PC-3 (cell line): Measurements from ENCODE around the gene NTM. TPM values are rescaled to one million over a fixed set of nuclear protein-coding genes. Genes with fewer than 3 reads are reported as not detected.

ENCODE experiments used
- ATAC-seq: fragments of 200-7000 bp; cut with Tn5 transposase; 2 replicates; pipeline ENCODE4 v1.9.1; 2020; ENCODE audit warnings: mild to moderate bottlenecking, moderate library complexity
- BruUV-seq: library from RNA; stranded (reverse); fragments of 400-500 nt; replicated peaks from 2 replicates; lab custom pipeline; 2021; lab: Mats Ljungman, UMichigan
- CTCF ChIA-PET: fragments of 300-600 bp; sonication (Branson Sonifier 250); formaldehyde crosslinking; loops from one replicate; lab custom pipeline; 2022; ENCODE audit warnings: antibody characterized with exemption; lab: Charles Lee
- POLR2A ChIA-PET: fragments of 300-600 bp; sonication (Branson Sonifier 250); formaldehyde crosslinking; loops from one replicate; lab custom pipeline; 2022; ENCODE audit warnings: antibody characterized with exemption; ENCODE audit not compliant: unreplicated experiment; lab: Charles Lee
- DNase-seq: peaks from one replicate; pipeline ENCODE4 v3.0.0-alpha.2; 2015
- H2AFZ ChIP-seq: fragments of 300-600 bp; sonication (generic); 2 replicates; pipeline ENCODE4 v1.6.0; 2016; ENCODE audit warnings: antibody characterized with exemption, low read length
- H3F3A ChIP-seq: fragments of 300-600 bp; sonication (generic); one replicate; pipeline ENCODE4 v1.6.0; 2017; ENCODE audit warnings: antibody characterized with exemption, low read length, control low read depth, mild to moderate bottlenecking; ENCODE audit not compliant: unreplicated experiment
- H3K27ac ChIP-seq: fragments of 300-600 bp; sonication (generic); 2 replicates; pipeline ENCODE4 v1.5.1; 2016; ENCODE audit warnings: mild to moderate bottlenecking, low read length
- H3K27me3 ChIP-seq: fragments of 300-600 bp; sonication (generic); 2 replicates; pipeline ENCODE4 v1.6.1; 2016; ENCODE audit warnings: low read length, mixed read lengths
- H3K36me3 ChIP-seq: fragments of 300-600 bp; sonication (generic); 2 replicates; pipeline ENCODE4 v1.6.1; 2016; ENCODE audit warnings: low read depth, mixed run types, low read length, mixed read lengths
- H3K4me1 ChIP-seq: fragments of 300-600 bp; sonication (generic); 2 replicates; pipeline ENCODE4 v1.5.1; 2016; ENCODE audit warnings: low read length; ENCODE audit not compliant: insufficient read depth
- H3K4me2 ChIP-seq: fragments of 300-600 bp; sonication (generic); 2 replicates; pipeline ENCODE4 v1.6.0; 2016; ENCODE audit warnings: low read length
- H3K4me3 ChIP-seq: fragments of 300-600 bp; sonication (generic); 2 replicates; pipeline ENCODE4 v1.5.1; 2016; ENCODE audit warnings: mild to moderate bottlenecking, low read length, mixed read lengths
- H3K79me2 ChIP-seq: fragments of 300-600 bp; sonication (generic); 2 replicates; pipeline ENCODE4 v1.6.1; 2017; ENCODE audit warnings: low read length, mixed read lengths
- H3K9ac ChIP-seq: fragments of 300-600 bp; sonication (generic); 2 replicates; pipeline ENCODE4 v1.6.0; 2016; ENCODE audit warnings: mild to moderate bottlenecking, low read length
- H3K9me2 ChIP-seq: fragments of 300-600 bp; sonication (generic); replicated peaks from 2 replicates; pipeline ENCODE4 v1.6.1; 2016; ENCODE audit warnings: mixed run types, low read length, mixed read lengths
- H3K9me3 ChIP-seq: fragments of 300-600 bp; sonication (generic); 2 replicates; pipeline ENCODE4 v1.6.1; 2016; ENCODE audit warnings: low read length, mixed read lengths
- H4K20me1 ChIP-seq: fragments of 300-600 bp; sonication (generic); 2 replicates; pipeline ENCODE4 v1.6.1; 2016; ENCODE audit warnings: low read length, mixed read lengths
- CTCF ChIP-seq: fragments of 300-600 bp; sonication (generic); conservative IDR thresholded peaks from 2 replicates; pipeline ENCODE4 v1.5.1; 2017; ENCODE audit warnings: antibody characterized with exemption, low read depth, mild to moderate bottlenecking, low read length
- EZH2 ChIP-seq: fragments of 300-600 bp; sonication (generic); IDR thresholded peaks from one replicate; pipeline ENCODE4 v1.6.1; 2017; ENCODE audit warnings: antibody characterized with exemption, mild to moderate bottlenecking, low read length; ENCODE audit not compliant: unreplicated experiment
- EZH2phosphoT487 ChIP-seq: fragments of 300-600 bp; sonication (generic); IDR thresholded peaks from 2 replicates; pipeline ENCODE4 v1.6.1; 2018; ENCODE audit warnings: mild to moderate bottlenecking, antibody characterized with exemption, low read length, borderline replicate concordance
- intact Hi-C: fragments of 100-400 bp; cut with micrococcal nuclease; formaldehyde crosslinking; loops from 2 replicates; pipeline ENCODE4 v1.9.0; 2023
- total RNA-seq: library from RNA; depleted of rRNA; stranded (reverse); fragments of >200 nt; gene quantifications from 2 replicates; pipeline ENCODE4 v1.2.3, GENCODE V29; 2014

The NTM gene
- total RNA-seq, 1 experiment from 2014 or later: not detected

- CTCF ChIA-PET: no interaction called here
- no peak overlapping the region for H3K4me3 ChIP-seq
- no peaks in the 10 kb centered on the region for H3K9me3 ChIP-seq
- no peak overlapping the region for H3K4me2 ChIP-seq
- H3K4me1 ChIP-seq: no peaks in the 10 kb centered on the region
- no peaks in the 10 kb centered on the region for H3K36me3 ChIP-seq
- no peak overlapping the region for H3K9ac ChIP-seq
- ATAC-seq (no peak), DNase-seq (no peak)
- no peaks in the 10 kb centered on the region for H4K20me1 ChIP-seq
- H2AFZ ChIP-seq: no peak overlapping the region
- no peaks in the 10 kb centered on the region for H3F3A ChIP-seq
- no peaks in the 10 kb centered on the region for H3K27me3 ChIP-seq
- no peak overlapping the region for H3K27ac ChIP-seq
- no peaks in the 10 kb centered on the region for H3K9me2 ChIP-seq
- H3K79me2 ChIP-seq: no peaks in the 10 kb centered on the region
- BruUV-seq: no TSS peak
- POLR2A ChIA-PET: no interaction called here
- TF ChIP-seq CTCF (no peak), EZH2 (no peak), EZH2phosphoT487 (no peak)
- intact Hi-C loops: no loop called here
Measured at GRCh38 chr11:132048040-132048439, 677.6 kb downstream of the NTM start.

- POLR2A ChIA-PET: no interaction called here
- BruUV-seq: no TSS peak
Measured at GRCh38 chr11:132049205-132049604, 678.8 kb downstream of the NTM start.

More at GRCh38 chr11:132049205-132049604, 678.8 kb downstream of the NTM start:
- H3K9ac ChIP-seq: no peak overlapping the region
- no peak overlapping the region for H3K27ac ChIP-seq
- no peaks in the 10 kb centered on the region for H3K79me2 ChIP-seq
- no peak overlapping the region for H2AFZ ChIP-seq
- no peaks in the 10 kb centered on the region for H4K20me1 ChIP-seq
- intact Hi-C loops: no loop called here
- CTCF ChIA-PET: no interaction called here
- no peaks in the 10 kb centered on the region for H3K36me3 ChIP-seq
- TF ChIP-seq CTCF: no peak
- TF ChIP-seq EZH2: no peak
- TF ChIP-seq EZH2phosphoT487: no peak
- H3K4me3 ChIP-seq: no peak overlapping the region
- no peaks in the 10 kb centered on the region for H3K9me2 ChIP-seq
- H3F3A ChIP-seq: no peaks in the 10 kb centered on the region
- no peaks in the 10 kb centered on the region for H3K4me1 ChIP-seq
- DNase-seq (no peak), ATAC-seq (no peak)
- H3K27me3 ChIP-seq: no peaks in the 10 kb centered on the region
- no peak overlapping the region for H3K4me2 ChIP-seq
- no peaks in the 10 kb centered on the region for H3K9me3 ChIP-seq
